K562 (cell line): ENCODE results near the gene HGD. TPM values are rescaled to one million over a fixed set of nuclear protein-coding genes. Genes with fewer than 3 reads are reported as not detected.

Experiments used
- BRF2 ChIP-seq: IDR thresholded peaks from 3 replicates; pipeline ENCODE4 v1.6.1; 2011; ENCODE audit warnings: borderline replicate concordance, mild to moderate bottlenecking; ENCODE audit not compliant: insufficient read length, insufficient read depth
- ELF1 ChIP-seq: fragments of 200-800 bp; sonication (Bioruptor generic); IDR thresholded peaks from 2 replicates; pipeline ENCODE4 v1.6.1; 2016; ENCODE audit warnings: missing genetic modification characterization, missing compliant biosample characterization
- ESRRA ChIP-seq: fragments of 450-650 bp; IDR thresholded peaks from 2 replicates; pipeline ENCODE4 v1.6.1; 2014; ENCODE audit warnings: low read depth, mild to moderate bottlenecking, moderate library complexity, borderline replicate concordance
- FOXK1 ChIP-seq: sonication (generic); formaldehyde crosslinking; IDR thresholded peaks from 2 replicates; pipeline ENCODE4 v1.8.0; 2022; ENCODE audit warnings: missing genetic modification reagents, mild to moderate bottlenecking, borderline replicate concordance
- GABPA ChIP-seq: fragments of 200-800 bp; sonication (Bioruptor generic); conservative IDR thresholded peaks from 2 replicates; pipeline ENCODE4 v1.6.1; 2016; ENCODE audit warnings: low read depth, missing genetic modification characterization, missing compliant biosample characterization
- GABPB1 ChIP-seq: sonication (generic); formaldehyde crosslinking; IDR thresholded peaks from 2 replicates; pipeline ENCODE4 v1.8.0; 2022; ENCODE audit warnings: mild to moderate bottlenecking, missing genetic modification reagents
- GTF2B ChIP-seq: IDR thresholded peaks from 2 replicates; pipeline ENCODE4 v1.6.1; 2011; ENCODE audit not compliant: insufficient read length; ENCODE audit errors: extremely low read depth
- KDM1A ChIP-seq, 2 experiments: fragments of 450-650 bp; IDR thresholded peaks; 2 replicates each; pipeline ENCODE4 v1.6.1; 2016; ENCODE audit warnings: mild to moderate bottlenecking in 2 of 2
- L3MBTL2 ChIP-seq: fragments of 450-650 bp; IDR thresholded peaks from 2 replicates; pipeline ENCODE4 v1.6.1; 2016; ENCODE audit warnings: mild to moderate bottlenecking, moderate library complexity
- MCM5 ChIP-seq: fragments of 450-650 bp; IDR thresholded peaks from 2 replicates; pipeline ENCODE4 v1.6.1; 2016; ENCODE audit warnings: low read depth
- PHF8 ChIP-seq: fragments of 200-600 bp; sonication (generic); IDR thresholded peaks from 2 replicates; pipeline ENCODE4 v1.6.1; 2012; ENCODE audit warnings: mixed run types, mild to moderate bottlenecking, inconsistent platforms, low read length, moderate library complexity, borderline replicate concordance
- PML ChIP-seq: IDR thresholded peaks from 2 replicates; pipeline ENCODE4 v1.6.1; 2012; ENCODE audit warnings: low read length, inconsistent platforms
- POLR2A ChIP-seq: fragments of 450-650 bp; conservative IDR thresholded peaks from 2 replicates; pipeline ENCODE4 v1.6.1; 2016
- POLR2G ChIP-seq: fragments of 200-400 bp; formaldehyde crosslinking; IDR thresholded peaks from 2 replicates; pipeline ENCODE4 v1.6.1; 2017; ENCODE audit warnings: low read depth, mild to moderate bottlenecking, antibody characterized with exemption, low read length, moderate library complexity
- POLR2H ChIP-seq: IDR thresholded peaks from 2 replicates; pipeline ENCODE4 v1.6.1; 2016; ENCODE audit warnings: missing genetic modification characterization, low read depth, mild to moderate bottlenecking, control low read depth, missing compliant biosample characterization, moderate library complexity
- PTBP1 ChIP-seq: fragments of 200-400 bp; formaldehyde crosslinking; IDR thresholded peaks from 2 replicates; pipeline ENCODE4 v1.6.1; 2017; ENCODE audit warnings: low read depth, low read length
- RBBP5 ChIP-seq: fragments of 200-600 bp; sonication (generic); IDR thresholded peaks from 2 replicates; pipeline ENCODE4 v1.6.1; 2012; ENCODE audit warnings: borderline replicate concordance, mild to moderate bottlenecking, low read length, control low read depth, inconsistent platforms; ENCODE audit not compliant: insufficient read depth, poor library complexity, severe bottlenecking
- RBM25 ChIP-seq: fragments of 200-400 bp; formaldehyde crosslinking; IDR thresholded peaks from 2 replicates; pipeline ENCODE4 v1.6.1; 2018; ENCODE audit warnings: low read length, low read depth, moderate library complexity; ENCODE audit not compliant: severe bottlenecking
- SMARCE1 ChIP-seq: fragments of 450-650 bp; IDR thresholded peaks from 2 replicates; pipeline ENCODE4 v1.7.1; 2016; ENCODE audit warnings: mild to moderate bottlenecking
- SUPT5H ChIP-seq: fragments of 450-650 bp; IDR thresholded peaks from 2 replicates; pipeline ENCODE4 v1.6.1; 2016
- TAF7 ChIP-seq: fragments of 450-650 bp; IDR thresholded peaks from 2 replicates; pipeline ENCODE4 v1.6.1; 2016; ENCODE audit warnings: missing genetic modification characterization, missing compliant biosample characterization
- YY1 ChIP-seq, 3 experiments: IDR thresholded peaks; 2 replicates each; pipeline ENCODE4 v1.6.1; 2011; ENCODE audit warnings: low read length in 2 of 3, mild to moderate bottlenecking in 2 of 3, moderate library complexity in 2 of 3, borderline replicate concordance in 1 of 3, control low read depth in 1 of 3, low read depth in 1 of 3; ENCODE audit not compliant: insufficient read depth in 3 of 3, insufficient replicate concordance in 2 of 3, control insufficient read depth in 1 of 3, insufficient read length in 1 of 3; ENCODE audit errors: extremely low read depth in 1 of 3
- ZNF3 ChIP-seq: fragments of 250-450 bp; sonication (Bioruptor Pico); IDR thresholded peaks from 2 replicates; pipeline ENCODE4 v1.5.0; 2021; ENCODE audit warnings: mild to moderate bottlenecking, moderate library complexity
- ZZZ3 ChIP-seq: fragments of 450-650 bp; IDR thresholded peaks from 2 replicates; pipeline ENCODE4 v1.6.1; 2016; ENCODE audit warnings: antibody characterized with exemption, mild to moderate bottlenecking, moderate library complexity
- polyA plus RNA-seq, 8 experiments: library from polyadenylated mRNA; depleted of rRNA in 4 of 8; stranded (reverse) in 5 of 8; unstranded in 3 of 8; fragments of >200 nt; fragmentation: Nextera tagmentation in 2 of 8; fragmentation: Illumina TruSeq in 1 of 8; extraction: Ambion mirVana in 2 of 8; extraction: Trizol in 1 of 8; gene quantifications; 2 replicates each; pipeline versions ENCODE4 v1.2.1 to v1.2.3, GENCODE V29; 2011 to 2014; ENCODE audit warnings: inconsistent platforms in 1 of 8, missing spikeins in 1 of 8
- total RNA-seq, 7 experiments: library from RNA; depleted of rRNA in 6 of 7; stranded (reverse); fragments of >200 nt in 6 of 7; fragmentation: Illumina TruSeq in 2 of 7; extraction: Trizol in 2 of 7; gene quantifications; 2 replicates each; pipeline versions ENCODE4 v1.2.1 to v1.2.3, GENCODE V29; 2011 to 2021; ENCODE audit warnings: low replicate concordance in 1 of 7
- TF ChIP-seq, protein P1 (sequence below), 2 experiments: fragments of 450-650 bp; IDR thresholded peaks; 2 replicates each; pipeline ENCODE4 v1.6.1; 2016

Gene HGD
- total and polyA plus RNA-seq, 9 of the 15 experiments (the other 6 are each of a cell fraction or from before 2014, with no cell fraction given): 0.08 to 0.25 (median 0.17) TPM; not detected in 4

- TF ChIP-seq YY1 (IDR thresholded peaks at IDR 0.05; ENCODE audit: borderline replicate concordance in 1 of 3, control insufficient read depth in 1 of 3, extremely low read depth in 1 of 3, insufficient read depth in 3 of 3, insufficient read length in 1 of 3, insufficient replicate concordance in 2 of 3, low read depth in 1 of 3, low read length in 2 of 3) (peak in 1 of 3 experiments; percentile 63), POLR2G (peak; percentile 86), FOXK1 (CRISPR knock-in tag) (no peak), POLR2H (tag) (peak; percentile 48), GTF2B (peak; percentile 13), KDM1A (IDR thresholded peaks at IDR 0.05) (peak; percentile 59 to 66; a peak in 3 of 4 replicates), MCM5 (no peak), RBBP5 (peak; percentile 32), L3MBTL2 (peak; percentile 44; the same call in 1 of the 2 replicates), RBM25 (peak; percentile 76), PML (peak; percentile 55; the same call in 1 of the 2 replicates), ZZZ3 (no peak), SMARCE1 (0 out of 2 replicates have a peak, but pooled peaks have one; percentile 19), ELF1 (tag) (0 out of 2 replicates have a peak, but pooled peaks have one; percentile 18), ESRRA (peak; percentile 92), BRF2 (no peak), GABPA (0 out of 2 replicates have a peak, but pooled peaks have one; percentile 23), PHF8 (peak; percentile 86; the same call in 1 of the 2 replicates), ZNF3 (CRISPR knock-in tag) (peak; percentile 58; the same call in 1 of the 2 replicates), GABPB1 (CRISPR knock-in tag) (0 out of 2 replicates have a peak, but pooled peaks have one; percentile 48), PTBP1 (0 out of 2 replicates have a peak, but pooled peaks have one; percentile 35), TAF7 (tag) (peak; percentile 53; the same call in 1 of the 2 replicates), SUPT5H (peak; percentile 78), POLR2A (peak; percentile 89)
- TF ChIP-seq, protein P1, sequence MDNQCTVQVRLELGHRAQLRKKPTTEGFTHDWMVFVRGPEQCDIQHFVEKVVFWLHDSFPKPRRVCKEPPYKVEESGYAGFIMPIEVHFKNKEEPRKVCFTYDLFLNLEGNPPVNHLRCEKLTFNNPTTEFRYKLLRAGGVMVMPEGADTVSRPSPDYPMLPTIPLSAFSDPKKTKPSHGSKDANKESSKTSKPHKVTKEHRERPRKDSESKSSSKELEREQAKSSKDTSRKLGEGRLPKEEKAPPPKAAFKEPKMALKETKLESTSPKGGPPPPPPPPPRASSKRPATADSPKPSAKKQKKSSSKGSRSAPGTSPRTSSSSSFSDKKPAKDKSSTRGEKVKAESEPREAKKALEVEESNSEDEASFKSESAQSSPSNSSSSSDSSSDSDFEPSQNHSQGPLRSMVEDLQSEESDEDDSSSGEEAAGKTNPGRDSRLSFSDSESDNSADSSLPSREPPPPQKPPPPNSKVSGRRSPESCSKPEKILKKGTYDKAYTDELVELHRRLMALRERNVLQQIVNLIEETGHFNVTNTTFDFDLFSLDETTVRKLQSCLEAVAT (IDR thresholded peaks at IDR 0.05): 0 out of 4 replicates have a peak, but pooled peaks of 1 of the 2 experiments have one; percentile 26
Observed at GRCh38 chr3:120596116-120596852, 85.8 kb downstream of the HGD start, which contains the start of gene NDUFB4 (continued).
